ENCODE results near the gene ZCCHC24. TPM values are rescaled to one million over a fixed set of nuclear protein-coding genes. Genes with fewer than 3 reads are reported as not detected.

The ZCCHC24 gene
- total and polyA plus RNA-seq, 4 donors: 7.8 to 23.9 (median 14.8) TPM

DNA sequence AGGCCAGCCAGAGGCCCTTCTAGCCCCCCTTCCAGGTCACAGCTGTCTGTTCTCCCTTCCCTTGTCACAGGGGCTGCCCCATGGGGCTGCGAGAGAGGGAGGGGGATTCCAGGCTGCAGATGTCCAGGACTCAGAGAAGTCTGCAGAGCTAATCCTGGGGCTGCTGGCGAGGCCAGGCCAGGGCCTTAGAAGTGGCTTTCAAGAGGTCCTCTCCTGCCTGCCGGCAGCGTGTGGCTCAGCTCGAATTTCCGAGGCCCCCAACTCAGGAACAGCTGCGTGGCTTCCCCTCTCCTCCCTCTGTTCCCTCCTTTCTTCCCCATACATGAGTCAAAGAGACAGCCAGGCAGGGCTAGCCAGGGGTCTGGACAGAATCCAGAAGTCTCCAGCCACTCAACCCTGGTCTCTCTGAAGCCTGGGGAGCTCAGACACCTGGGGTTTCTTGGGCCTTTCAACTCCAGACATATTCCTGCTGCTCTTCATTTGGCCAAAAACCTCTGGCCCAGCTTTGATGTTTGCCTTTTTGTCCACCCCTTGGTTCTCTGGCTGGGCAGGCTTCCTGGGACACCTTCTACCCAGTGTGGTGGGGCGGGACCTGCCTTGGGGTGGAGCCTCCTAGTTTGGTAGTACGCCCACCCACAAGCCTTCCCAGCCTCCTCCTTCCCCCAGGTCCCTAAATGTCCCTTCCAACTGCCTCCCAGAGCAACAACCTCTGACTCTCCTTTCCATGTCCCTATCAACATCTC lies 45.1 kb upstream of the ZCCHC24 start:
- no peak for DNase-seq (ENCODE audit: low spot score)
- Histone ChIP-seq H3K9ac (ENCODE audit: low read depth in 1 of 2, low read length in 2 of 2) (no peak overlapping the region), H3K9me3 (ENCODE audit: control insufficient read depth in 4 of 4, low read length in 3 of 4) (no peaks in the 10 kb centered on the region), H3K4me1 (ENCODE audit: control insufficient read depth in 4 of 4, insufficient read depth in 4 of 4, low read length in 3 of 4) (no peaks in the 10 kb centered on the region), H3K36me3 (ENCODE audit: control insufficient read depth in 4 of 4, insufficient read depth in 3 of 4, low read depth in 1 of 4, low read length in 3 of 4) (no peaks in the 10 kb centered on the region), H3K4me3 (ENCODE audit: low read depth in 1 of 3, low read length in 3 of 3) (no peak overlapping the region), H3K27me3 (ENCODE audit: control insufficient read depth in 4 of 4, insufficient read depth in 4 of 4, low read length in 3 of 4) (no peaks in the 10 kb centered on the region), H3K27ac (ENCODE audit: low read depth in 1 of 2, low read length in 2 of 2) (no peak overlapping the region)
- TF ChIP-seq FOXA1 (IDR thresholded peaks at IDR 0.05): no peak
- no peak for TF ChIP-seq RAD21 (IDR thresholded peaks at IDR 0.05)
- TF ChIP-seq, protein P1, sequence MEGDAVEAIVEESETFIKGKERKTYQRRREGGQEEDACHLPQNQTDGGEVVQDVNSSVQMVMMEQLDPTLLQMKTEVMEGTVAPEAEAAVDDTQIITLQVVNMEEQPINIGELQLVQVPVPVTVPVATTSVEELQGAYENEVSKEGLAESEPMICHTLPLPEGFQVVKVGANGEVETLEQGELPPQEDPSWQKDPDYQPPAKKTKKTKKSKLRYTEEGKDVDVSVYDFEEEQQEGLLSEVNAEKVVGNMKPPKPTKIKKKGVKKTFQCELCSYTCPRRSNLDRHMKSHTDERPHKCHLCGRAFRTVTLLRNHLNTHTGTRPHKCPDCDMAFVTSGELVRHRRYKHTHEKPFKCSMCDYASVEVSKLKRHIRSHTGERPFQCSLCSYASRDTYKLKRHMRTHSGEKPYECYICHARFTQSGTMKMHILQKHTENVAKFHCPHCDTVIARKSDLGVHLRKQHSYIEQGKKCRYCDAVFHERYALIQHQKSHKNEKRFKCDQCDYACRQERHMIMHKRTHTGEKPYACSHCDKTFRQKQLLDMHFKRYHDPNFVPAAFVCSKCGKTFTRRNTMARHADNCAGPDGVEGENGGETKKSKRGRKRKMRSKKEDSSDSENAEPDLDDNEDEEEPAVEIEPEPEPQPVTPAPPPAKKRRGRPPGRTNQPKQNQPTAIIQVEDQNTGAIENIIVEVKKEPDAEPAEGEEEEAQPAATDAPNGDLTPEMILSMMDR (IDR thresholded peaks at IDR 0.05; ENCODE audit: low read depth, low read length, missing input control): no peak
- TF ChIP-seq, protein P2, sequence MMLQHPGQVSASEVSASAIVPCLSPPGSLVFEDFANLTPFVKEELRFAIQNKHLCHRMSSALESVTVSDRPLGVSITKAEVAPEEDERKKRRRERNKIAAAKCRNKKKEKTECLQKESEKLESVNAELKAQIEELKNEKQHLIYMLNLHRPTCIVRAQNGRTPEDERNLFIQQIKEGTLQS (IDR thresholded peaks at IDR 0.05): no peak
- TF ChIP-seq EGR1 (IDR thresholded peaks at IDR 0.05; ENCODE audit: low read depth in 2 of 2): no peak
- TF ChIP-seq YY1 (IDR thresholded peaks at IDR 0.05): no peak
- TF ChIP-seq GABPA (IDR thresholded peaks at IDR 0.05 in 1 of 2, conservative IDR thresholded peaks at IDR 0.05 in 1 of 2): no peak
- no peak for TF ChIP-seq HNF4G (IDR thresholded peaks at IDR 0.05)
- TF ChIP-seq HNF4A (conservative IDR thresholded peaks at IDR 0.05): no peak
- TF ChIP-seq RXRA (IDR thresholded peaks at IDR 0.05): no peak
- no peak for TF ChIP-seq SP1 (IDR thresholded peaks at IDR 0.05)
- TF ChIP-seq TAF1 (conservative IDR thresholded peaks at IDR 0.05): no peak
- TF ChIP-seq NR2F2 (IDR thresholded peaks at IDR 0.05): no peak
- no peak for TF ChIP-seq FOXA2 (IDR thresholded peaks at IDR 0.05)
- TF ChIP-seq, protein P3, sequence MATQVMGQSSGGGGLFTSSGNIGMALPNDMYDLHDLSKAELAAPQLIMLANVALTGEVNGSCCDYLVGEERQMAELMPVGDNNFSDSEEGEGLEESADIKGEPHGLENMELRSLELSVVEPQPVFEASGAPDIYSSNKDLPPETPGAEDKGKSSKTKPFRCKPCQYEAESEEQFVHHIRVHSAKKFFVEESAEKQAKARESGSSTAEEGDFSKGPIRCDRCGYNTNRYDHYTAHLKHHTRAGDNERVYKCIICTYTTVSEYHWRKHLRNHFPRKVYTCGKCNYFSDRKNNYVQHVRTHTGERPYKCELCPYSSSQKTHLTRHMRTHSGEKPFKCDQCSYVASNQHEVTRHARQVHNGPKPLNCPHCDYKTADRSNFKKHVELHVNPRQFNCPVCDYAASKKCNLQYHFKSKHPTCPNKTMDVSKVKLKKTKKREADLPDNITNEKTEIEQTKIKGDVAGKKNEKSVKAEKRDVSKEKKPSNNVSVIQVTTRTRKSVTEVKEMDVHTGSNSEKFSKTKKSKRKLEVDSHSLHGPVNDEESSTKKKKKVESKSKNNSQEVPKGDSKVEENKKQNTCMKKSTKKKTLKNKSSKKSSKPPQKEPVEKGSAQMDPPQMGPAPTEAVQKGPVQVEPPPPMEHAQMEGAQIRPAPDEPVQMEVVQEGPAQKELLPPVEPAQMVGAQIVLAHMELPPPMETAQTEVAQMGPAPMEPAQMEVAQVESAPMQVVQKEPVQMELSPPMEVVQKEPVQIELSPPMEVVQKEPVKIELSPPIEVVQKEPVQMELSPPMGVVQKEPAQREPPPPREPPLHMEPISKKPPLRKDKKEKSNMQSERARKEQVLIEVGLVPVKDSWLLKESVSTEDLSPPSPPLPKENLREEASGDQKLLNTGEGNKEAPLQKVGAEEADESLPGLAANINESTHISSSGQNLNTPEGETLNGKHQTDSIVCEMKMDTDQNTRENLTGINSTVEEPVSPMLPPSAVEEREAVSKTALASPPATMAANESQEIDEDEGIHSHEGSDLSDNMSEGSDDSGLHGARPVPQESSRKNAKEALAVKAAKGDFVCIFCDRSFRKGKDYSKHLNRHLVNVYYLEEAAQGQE (IDR thresholded peaks at IDR 0.05): no peak
- 92% methylated on average over 9 of the region's 9 CpGs for WGBS

DNA sequence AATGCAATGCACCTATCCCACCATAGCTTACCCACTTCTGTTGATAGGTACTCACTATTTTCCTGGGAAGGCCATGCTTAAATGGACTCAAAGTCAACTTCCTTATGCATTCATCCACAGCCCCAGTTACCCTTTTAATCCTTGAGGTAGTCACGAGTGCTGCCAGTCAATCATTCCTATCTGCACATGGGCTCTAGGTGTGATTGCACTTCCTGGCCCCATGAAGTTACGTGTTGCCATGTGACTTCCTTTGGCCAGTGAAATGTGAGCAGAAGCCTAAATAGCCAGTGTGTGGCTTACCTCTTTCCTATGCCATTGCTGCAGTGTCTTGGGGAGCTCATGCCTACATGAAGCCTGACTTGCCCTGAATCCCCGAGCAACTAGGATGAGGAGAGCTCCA lies 43.4 kb upstream of the ZCCHC24 start:
- TF ChIP-seq TAF1 (conservative IDR thresholded peaks at IDR 0.05) (no peak), EGR1 (IDR thresholded peaks at IDR 0.05; ENCODE audit: low read depth in 2 of 2) (no peak), JUND (IDR thresholded peaks at IDR 0.05) (no peak)
- TF ChIP-seq, protein P3 (IDR thresholded peaks at IDR 0.05): no peak
- H3K4me1 ChIP-seq (ENCODE audit: control insufficient read depth in 4 of 4, insufficient read depth in 4 of 4, low read length in 3 of 4): no peaks in the 10 kb centered on the region
- 83% methylated on average over 3 of the region's 3 CpGs for WGBS
- DNase-seq (ENCODE audit: low spot score): no peak
- H3K9ac ChIP-seq (ENCODE audit: low read depth in 1 of 2, low read length in 2 of 2): no peak overlapping the region
- no peak overlapping the region for H3K4me3 ChIP-seq (ENCODE audit: low read depth in 1 of 3, low read length in 3 of 3)
- no peaks in the 10 kb centered on the region for H3K36me3 ChIP-seq (ENCODE audit: control insufficient read depth in 4 of 4, insufficient read depth in 3 of 4, low read depth in 1 of 4, low read length in 3 of 4)
- H3K27me3 ChIP-seq (ENCODE audit: control insufficient read depth in 4 of 4, insufficient read depth in 4 of 4, low read length in 3 of 4): no peaks in the 10 kb centered on the region
- H3K9me3 ChIP-seq (ENCODE audit: control insufficient read depth in 4 of 4, low read length in 3 of 4): no peaks in the 10 kb centered on the region
- H3K27ac ChIP-seq (ENCODE audit: low read depth in 1 of 2, low read length in 2 of 2): no peak overlapping the region

Data from liver (tissue), 9 donors.